HepG2 (cell line): ENCODE measurements around the gene KCNG4. TPM values are rescaled to one million over a fixed set of nuclear protein-coding genes. Genes with fewer than 3 reads are reported as not detected.

Experiments
- ATAD3A ChIP-seq: sonication (generic); formaldehyde crosslinking; IDR thresholded peaks from 2 replicates; pipeline ENCODE4 v1.4.0; 2020; ENCODE audit warnings: missing genetic modification reagents
- CTCF ChIP-seq: sonication (generic); formaldehyde crosslinking; IDR thresholded peaks from 2 replicates; pipeline ENCODE4 v1.5.0; 2020; ENCODE audit warnings: mild to moderate bottlenecking, missing genetic modification reagents, moderate library complexity
- DMAP1 ChIP-seq: IDR thresholded peaks from 2 replicates; pipeline ENCODE4 v1.6.1; 2016
- ERF ChIP-seq: IDR thresholded peaks from 2 replicates; pipeline ENCODE4 v1.6.1; 2018; ENCODE audit warnings: missing biosample characterization, missing genetic modification reagents
- GFI1 ChIP-seq: sonication (generic); formaldehyde crosslinking; IDR thresholded peaks from 2 replicates; pipeline ENCODE4 v1.5.0; 2020; ENCODE audit warnings: missing genetic modification reagents, mild to moderate bottlenecking, borderline replicate concordance
- MEIS2 ChIP-seq: sonication (generic); formaldehyde crosslinking; IDR thresholded peaks from 2 replicates; pipeline ENCODE4 v1.9.0; 2021; ENCODE audit warnings: mild to moderate bottlenecking, missing genetic modification reagents
- MIER3 ChIP-seq: IDR thresholded peaks from 2 replicates; pipeline ENCODE4 v1.6.1; 2016; ENCODE audit warnings: missing compliant biosample characterization, borderline replicate concordance
- TFE3 ChIP-seq: IDR thresholded peaks from 2 replicates; pipeline ENCODE4 v1.6.1; 2016
- ZNF343 ChIP-seq: sonication (generic); formaldehyde crosslinking; IDR thresholded peaks from 2 replicates; pipeline ENCODE4 v1.4.0; 2020; ENCODE audit warnings: mild to moderate bottlenecking, missing genetic modification reagents
- ZNF576 ChIP-seq: sonication (generic); formaldehyde crosslinking; IDR thresholded peaks from 2 replicates; pipeline ENCODE4 v1.4.0; 2020; ENCODE audit warnings: mild to moderate bottlenecking, missing genetic modification reagents
- polyA plus RNA-seq, 8 experiments: library from polyadenylated mRNA; depleted of rRNA in 3 of 8; stranded (reverse) in 7 of 8; unstranded in 1 of 8; fragments of >200 nt; fragmentation: Illumina TruSeq in 4 of 8; extraction: Trizol in 4 of 8; gene quantifications; 2 replicates each; pipeline versions ENCODE4 v1.2.1 to v1.2.3, GENCODE V29; 2011 to 2016; ENCODE audit warnings: low read depth in 4 of 8, missing spikeins in 1 of 8, mixed read lengths in 1 of 8; ENCODE audit not compliant: insufficient read depth in 1 of 8
- total RNA-seq, 5 experiments: library from RNA; depleted of rRNA; stranded (reverse); fragments of >200 nt; fragmentation: Illumina TruSeq; extraction: Trizol; gene quantifications; 2 replicates each; pipeline ENCODE4 v1.2.3, GENCODE V29; 2016; ENCODE audit warnings: low read depth in 1 of 5
- TF ChIP-seq, protein P1 (sequence below): sonication (generic); formaldehyde crosslinking; IDR thresholded peaks from one replicate; pipeline ENCODE4 v1.5.1; 2020; ENCODE audit warnings: mild to moderate bottlenecking, missing genetic modification reagents; ENCODE audit errors: not compliant biosample characterization
- TF ChIP-seq, protein P2 (sequence below): sonication (generic); formaldehyde crosslinking; IDR thresholded peaks from 2 replicates; pipeline ENCODE4 v1.9.0; 2022; ENCODE audit warnings: low read depth, missing genetic modification reagents

The KCNG4 gene
- total and polyA plus RNA-seq, 2 of the 13 experiments (the other 11 are each of a cell fraction or from before 2014, with no cell fraction given) = not detected

DNA sequence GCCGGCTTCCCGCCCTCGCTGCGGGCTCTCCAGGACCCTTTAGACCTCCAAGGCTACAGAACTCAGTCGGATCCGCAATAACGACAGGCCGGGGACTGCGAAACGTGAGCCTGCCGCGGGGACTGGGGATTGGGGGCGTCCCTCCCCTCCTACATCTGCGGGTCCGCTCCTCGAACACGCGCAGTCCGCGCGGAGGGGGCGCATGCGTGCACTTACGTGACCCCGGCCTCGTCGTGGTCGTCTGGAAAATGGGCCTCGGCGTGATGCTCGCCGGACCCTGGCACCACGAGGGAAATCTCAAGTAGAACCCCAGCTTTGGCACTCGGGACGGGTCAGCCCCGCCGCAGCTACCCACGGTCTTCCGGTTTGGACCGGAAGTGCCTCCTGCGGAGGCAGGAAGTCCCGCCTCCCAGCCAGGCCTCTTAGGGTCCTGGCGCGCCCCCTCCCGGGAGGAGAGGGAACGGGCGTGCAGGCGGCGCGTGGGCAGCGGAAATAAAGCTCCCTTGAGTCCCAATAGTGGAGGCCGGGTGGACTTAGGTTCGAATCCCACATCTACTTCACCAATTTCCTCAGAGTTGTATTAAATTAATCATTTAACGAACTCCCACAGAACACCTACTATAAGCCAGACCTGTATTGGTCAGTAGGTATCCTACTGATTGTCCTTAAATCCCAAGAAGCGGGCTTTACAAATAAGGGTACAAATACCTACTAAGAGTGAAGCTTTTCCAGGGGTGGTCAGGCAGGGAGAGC lies 53.0 kb downstream of the KCNG4 start, which contains the start of gene TAF1C (continued):
- TF ChIP-seq, protein P1, sequence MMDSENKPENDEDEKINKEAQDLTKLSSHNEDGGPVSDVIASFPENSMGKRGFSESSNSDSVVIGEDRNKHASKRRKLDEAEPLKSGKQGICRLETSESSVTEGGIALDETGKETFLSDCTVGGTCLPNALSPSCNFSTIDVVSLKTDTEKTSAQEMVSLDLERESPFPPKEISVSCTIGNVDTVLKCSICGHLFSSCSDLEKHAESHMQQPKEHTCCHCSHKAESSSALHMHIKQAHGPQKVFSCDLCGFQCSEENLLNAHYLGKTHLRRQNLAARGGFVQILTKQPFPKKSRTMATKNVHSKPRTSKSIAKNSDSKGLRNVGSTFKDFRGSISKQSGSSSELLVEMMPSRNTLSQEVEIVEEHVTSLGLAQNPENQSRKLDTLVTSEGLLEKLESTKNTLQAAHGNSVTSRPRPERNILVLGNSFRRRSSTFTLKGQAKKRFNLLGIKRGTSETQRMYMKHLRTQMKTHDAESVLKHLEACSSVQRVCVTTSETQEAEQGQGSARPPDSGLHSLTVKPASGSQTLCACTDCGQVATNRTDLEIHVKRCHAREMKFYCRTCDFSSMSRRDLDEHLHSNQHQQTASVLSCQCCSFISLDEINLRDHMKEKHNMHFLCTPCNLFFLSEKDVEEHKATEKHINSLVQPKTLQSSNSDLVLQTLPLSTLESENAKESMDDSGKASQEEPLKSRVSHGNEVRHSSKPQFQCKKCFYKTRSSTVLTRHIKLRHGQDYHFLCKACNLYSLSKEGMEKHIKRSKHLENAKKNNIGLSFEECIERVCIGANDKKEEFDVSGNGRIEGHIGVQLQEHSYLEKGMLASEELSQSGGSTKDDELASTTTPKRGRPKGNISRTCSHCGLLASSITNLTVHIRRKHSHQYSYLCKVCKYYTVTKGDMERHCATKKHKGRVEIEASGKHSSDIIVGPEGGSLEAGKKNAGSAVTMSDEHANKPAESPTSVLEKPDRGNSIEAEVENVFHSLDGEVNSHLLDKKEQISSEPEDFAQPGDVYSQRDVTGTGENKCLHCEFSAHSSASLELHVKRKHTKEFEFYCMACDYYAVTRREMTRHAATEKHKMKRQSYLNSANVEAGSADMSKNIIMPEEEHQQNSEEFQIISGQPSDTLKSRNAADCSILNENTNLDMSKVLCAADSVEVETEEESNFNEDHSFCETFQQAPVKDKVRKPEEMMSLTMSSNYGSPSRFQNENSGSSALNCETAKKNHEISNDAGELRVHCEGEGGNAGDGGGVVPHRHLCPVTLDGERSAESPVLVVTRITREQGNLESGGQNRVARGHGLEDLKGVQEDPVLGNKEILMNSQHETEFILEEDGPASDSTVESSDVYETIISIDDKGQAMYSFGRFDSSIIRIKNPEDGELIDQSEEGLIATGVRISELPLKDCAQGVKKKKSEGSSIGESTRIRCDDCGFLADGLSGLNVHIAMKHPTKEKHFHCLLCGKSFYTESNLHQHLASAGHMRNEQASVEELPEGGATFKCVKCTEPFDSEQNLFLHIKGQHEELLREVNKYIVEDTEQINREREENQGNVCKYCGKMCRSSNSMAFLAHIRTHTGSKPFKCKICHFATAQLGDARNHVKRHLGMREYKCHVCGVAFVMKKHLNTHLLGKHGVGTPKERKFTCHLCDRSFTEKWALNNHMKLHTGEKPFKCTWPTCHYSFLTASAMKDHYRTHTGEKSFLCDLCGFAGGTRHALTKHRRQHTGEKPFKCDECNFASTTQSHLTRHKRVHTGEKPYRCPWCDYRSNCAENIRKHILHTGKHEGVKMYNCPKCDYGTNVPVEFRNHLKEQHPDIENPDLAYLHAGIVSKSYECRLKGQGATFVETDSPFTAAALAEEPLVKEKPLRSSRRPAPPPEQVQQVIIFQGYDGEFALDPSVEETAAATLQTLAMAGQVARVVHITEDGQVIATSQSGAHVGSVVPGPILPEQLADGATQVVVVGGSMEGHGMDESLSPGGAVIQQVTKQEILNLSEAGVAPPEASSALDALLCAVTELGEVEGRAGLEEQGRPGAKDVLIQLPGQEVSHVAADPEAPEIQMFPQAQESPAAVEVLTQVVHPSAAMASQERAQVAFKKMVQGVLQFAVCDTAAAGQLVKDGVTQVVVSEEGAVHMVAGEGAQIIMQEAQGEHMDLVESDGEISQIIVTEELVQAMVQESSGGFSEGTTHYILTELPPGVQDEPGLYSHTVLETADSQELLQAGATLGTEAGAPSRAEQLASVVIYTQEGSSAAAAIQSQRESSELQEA = peak; percentile 24
- TF ChIP-seq, protein P2, sequence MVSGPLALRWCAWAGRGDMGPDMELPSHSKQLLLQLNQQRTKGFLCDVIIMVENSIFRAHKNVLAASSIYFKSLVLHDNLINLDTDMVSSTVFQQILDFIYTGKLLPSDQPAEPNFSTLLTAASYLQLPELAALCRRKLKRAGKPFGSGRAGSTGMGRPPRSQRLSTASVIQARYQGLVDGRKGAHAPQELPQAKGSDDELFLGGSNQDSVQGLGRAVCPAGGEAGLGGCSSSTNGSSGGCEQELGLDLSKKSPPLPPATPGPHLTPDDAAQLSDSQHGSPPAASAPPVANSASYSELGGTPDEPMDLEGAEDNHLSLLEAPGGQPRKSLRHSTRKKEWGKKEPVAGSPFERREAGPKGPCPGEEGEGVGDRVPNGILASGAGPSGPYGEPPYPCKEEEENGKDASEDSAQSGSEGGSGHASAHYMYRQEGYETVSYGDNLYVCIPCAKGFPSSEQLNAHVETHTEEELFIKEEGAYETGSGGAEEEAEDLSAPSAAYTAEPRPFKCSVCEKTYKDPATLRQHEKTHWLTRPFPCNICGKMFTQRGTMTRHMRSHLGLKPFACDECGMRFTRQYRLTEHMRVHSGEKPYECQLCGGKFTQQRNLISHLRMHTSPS = 0 out of 2 replicates have a peak, but pooled peaks have one; percentile 37
- peak; percentile 94 for TF ChIP-seq ERF (CRISPR knock-in tag)
- TF ChIP-seq DMAP1 (CRISPR knock-in tag) = peak; percentile 88
- TF ChIP-seq MIER3 (CRISPR knock-in tag) = peak; percentile 83; the same call in 1 of the 2 replicates
- TF ChIP-seq CTCF = peak; percentile 99
- TF ChIP-seq GFI1 (CRISPR knock-in tag) = peak; percentile 77; the same call in 1 of the 2 replicates
- TF ChIP-seq TFE3 (CRISPR knock-in tag) = peak; percentile 41; the same call in 1 of the 2 replicates
- TF ChIP-seq ZNF343 (CRISPR knock-in tag) = peak; percentile 58; the same call in 1 of the 2 replicates
- peak; percentile 61 for TF ChIP-seq MEIS2 (CRISPR knock-in tag)
- TF ChIP-seq ZNF576 (CRISPR knock-in tag) = no peak
- TF ChIP-seq ATAD3A (CRISPR knock-in tag) = no peak
